ENCODE results near the gene HSPA4.
A peak's percentile ranks its signal among the peaks of the same experiment; 100 is the strongest.

HSPA4 gene

DNA sequence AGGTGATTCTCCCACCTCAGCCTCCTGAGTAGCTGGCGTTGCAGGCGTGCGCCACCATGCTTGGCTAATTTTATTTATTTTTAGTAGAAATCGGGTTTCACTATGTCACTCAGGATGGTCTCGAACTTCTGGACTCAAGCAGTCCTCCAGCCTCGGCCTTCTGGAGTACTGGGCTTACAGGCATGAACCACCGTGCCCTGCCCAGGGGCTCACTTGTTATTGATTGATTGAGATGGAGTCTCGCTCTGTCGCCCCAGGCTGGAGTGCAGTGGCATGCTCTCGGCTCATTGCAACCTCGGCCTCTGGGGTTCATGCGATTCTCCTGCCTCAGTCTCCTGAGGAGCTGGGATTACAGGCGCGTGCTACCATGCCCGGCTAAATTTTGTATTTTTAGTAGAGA lies 1.6 kb downstream of the HSPA4 start:
- H3K27ac ChIP-seq: no peak overlapping the region

DNA sequence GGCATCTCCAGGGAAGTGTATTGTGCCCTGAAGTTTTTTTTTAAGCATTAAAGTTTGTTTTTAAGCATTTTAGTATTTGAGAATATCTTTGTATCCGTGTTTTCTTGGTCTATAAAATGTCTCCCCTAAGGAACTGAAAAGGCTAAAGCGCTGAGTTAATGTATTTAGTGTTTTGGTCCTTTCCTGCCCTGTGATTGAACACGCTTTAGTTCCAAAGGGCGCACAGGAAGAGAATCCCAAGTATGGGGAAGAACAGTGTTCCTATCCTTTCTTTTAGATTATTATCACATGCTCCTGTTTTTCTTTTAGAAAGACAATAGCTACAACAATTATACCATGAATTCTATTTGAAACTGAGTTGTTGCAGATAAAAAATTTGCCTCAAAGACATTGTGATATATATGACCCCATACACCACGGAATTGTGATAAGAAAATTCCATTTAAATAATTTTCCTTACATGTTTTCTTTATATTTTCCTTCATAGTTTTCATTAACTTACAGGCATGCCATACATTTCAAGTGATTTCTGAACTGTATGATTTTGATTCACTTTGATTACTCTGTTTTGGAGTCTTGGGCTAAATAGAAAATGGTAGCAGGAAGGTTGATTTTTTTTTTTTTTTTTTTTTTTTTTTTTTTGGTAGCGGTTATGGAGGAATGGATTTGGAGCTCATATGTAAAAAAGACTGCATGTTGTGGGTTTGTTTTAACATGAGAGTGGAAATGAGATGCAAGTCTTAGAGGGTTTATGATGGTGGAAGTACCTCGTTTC lies 3.1 kb downstream of the HSPA4 start:
- Histone ChIP-seq H3K36me3 (no peaks in the 10 kb centered on the region), H3K9me3 (no peaks in the 10 kb centered on the region), H3K4me3 (ENCODE audit: low read depth in 1 of 2, low read length in 1 of 2) (no peak overlapping the region), H3K27me3 (no peaks in the 10 kb centered on the region), H3K27ac (no peak overlapping the region), H3K4me1 (ENCODE audit: control insufficient read depth in 1 of 2, insufficient read depth in 1 of 2, low read depth in 1 of 2, low read length in 1 of 2) (peaks cover 46 to 57% of the 10 kb centered on the region in 2 experiments)
- TF ChIP-seq, protein P1, sequence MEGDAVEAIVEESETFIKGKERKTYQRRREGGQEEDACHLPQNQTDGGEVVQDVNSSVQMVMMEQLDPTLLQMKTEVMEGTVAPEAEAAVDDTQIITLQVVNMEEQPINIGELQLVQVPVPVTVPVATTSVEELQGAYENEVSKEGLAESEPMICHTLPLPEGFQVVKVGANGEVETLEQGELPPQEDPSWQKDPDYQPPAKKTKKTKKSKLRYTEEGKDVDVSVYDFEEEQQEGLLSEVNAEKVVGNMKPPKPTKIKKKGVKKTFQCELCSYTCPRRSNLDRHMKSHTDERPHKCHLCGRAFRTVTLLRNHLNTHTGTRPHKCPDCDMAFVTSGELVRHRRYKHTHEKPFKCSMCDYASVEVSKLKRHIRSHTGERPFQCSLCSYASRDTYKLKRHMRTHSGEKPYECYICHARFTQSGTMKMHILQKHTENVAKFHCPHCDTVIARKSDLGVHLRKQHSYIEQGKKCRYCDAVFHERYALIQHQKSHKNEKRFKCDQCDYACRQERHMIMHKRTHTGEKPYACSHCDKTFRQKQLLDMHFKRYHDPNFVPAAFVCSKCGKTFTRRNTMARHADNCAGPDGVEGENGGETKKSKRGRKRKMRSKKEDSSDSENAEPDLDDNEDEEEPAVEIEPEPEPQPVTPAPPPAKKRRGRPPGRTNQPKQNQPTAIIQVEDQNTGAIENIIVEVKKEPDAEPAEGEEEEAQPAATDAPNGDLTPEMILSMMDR (IDR thresholded peaks at IDR 0.05): no peak

More for the DNA sequence above, 1.6 kb downstream of the HSPA4 start:
- Histone ChIP-seq H3K36me3 (no peaks in the 10 kb centered on the region), H3K4me3 (ENCODE audit: low read depth in 1 of 2, low read length in 1 of 2) (peak overlapping the region; percentile 90 to 98), H3K9me3 (no peaks in the 10 kb centered on the region), H3K4me1 (ENCODE audit: control insufficient read depth in 1 of 2, insufficient read depth in 1 of 2, low read depth in 1 of 2, low read length in 1 of 2) (peaks cover 44 to 55% of the 10 kb centered on the region in 2 experiments), H3K27me3 (peaks cover 6% of the 10 kb centered on the region)
- TF ChIP-seq, protein P1 (IDR thresholded peaks at IDR 0.05): no peak

- no peaks in the 10 kb centered on the region for H3K36me3 ChIP-seq
- H3K4me3 ChIP-seq (ENCODE audit: low read depth in 1 of 2, low read length in 1 of 2): no peak overlapping the region
- no peaks in the 10 kb centered on the region for H3K27me3 ChIP-seq
- H3K9me3 ChIP-seq: no peaks in the 10 kb centered on the region
- H3K4me1 ChIP-seq (ENCODE audit: control insufficient read depth in 1 of 2, insufficient read depth in 1 of 2, low read depth in 1 of 2, low read length in 1 of 2): peaks cover 44 to 52% of the 10 kb centered on the region in 2 experiments
- TF ChIP-seq, protein P1 (IDR thresholded peaks at IDR 0.05): no peak
- peak overlapping the region; percentile 34 for H3K27ac ChIP-seq
Observed at GRCh38 chr5:133056891-133057290, 5.1 kb downstream of the HSPA4 start.

- Histone ChIP-seq H3K27ac (no peak overlapping the region), H3K4me3 (ENCODE audit: low read depth in 1 of 2, low read length in 1 of 2) (no peak overlapping the region), H3K27me3 (no peaks in the 10 kb centered on the region), H3K9me3 (no peaks in the 10 kb centered on the region), H3K36me3 (no peaks in the 10 kb centered on the region), H3K4me1 (ENCODE audit: control insufficient read depth in 1 of 2, insufficient read depth in 1 of 2, low read depth in 1 of 2, low read length in 1 of 2) (peaks cover 44% of the 10 kb centered on the region in 2 experiments)
- TF ChIP-seq, protein P1 (IDR thresholded peaks at IDR 0.05): no peak
Observed at GRCh38 chr5:133059621-133060020, 7.8 kb downstream of the HSPA4 start.

DNA sequence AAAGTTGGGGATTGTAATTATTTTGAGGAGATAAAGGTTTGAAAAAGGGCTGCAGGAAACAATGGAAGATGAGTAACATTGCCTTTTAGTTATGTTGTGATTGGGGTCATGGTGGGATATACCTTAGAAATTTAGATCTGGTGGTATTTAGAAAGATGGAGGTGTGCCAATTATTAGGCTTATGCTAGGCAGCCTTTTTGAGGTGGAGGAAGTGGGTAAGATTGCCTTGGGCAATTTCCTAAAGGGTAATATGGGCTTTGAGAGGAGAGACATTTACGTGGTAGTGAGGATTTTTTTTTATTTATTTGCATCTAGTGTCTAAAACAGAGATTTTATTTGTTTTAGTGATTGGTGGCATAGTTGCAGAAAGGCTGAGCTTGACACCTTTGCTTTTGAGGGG lies 10.5 kb downstream of the HSPA4 start:
- H3K36me3 ChIP-seq: peaks cover 15% of the 10 kb centered on the region
- H3K4me3 ChIP-seq (ENCODE audit: low read depth in 1 of 2, low read length in 1 of 2): peak overlapping the region in 1 of 2 experiments; percentile 1
- TF ChIP-seq, protein P1 (IDR thresholded peaks at IDR 0.05): no peak
- H3K4me1 ChIP-seq (ENCODE audit: control insufficient read depth in 1 of 2, insufficient read depth in 1 of 2, low read depth in 1 of 2, low read length in 1 of 2): peaks cover 30 to 34% of the 10 kb centered on the region in 2 experiments
- H3K27ac ChIP-seq: peak overlapping the region; percentile 70
- no peaks in the 10 kb centered on the region for H3K27me3 ChIP-seq
- no peaks in the 10 kb centered on the region for H3K9me3 ChIP-seq
